Nephron progenitor cell (in vitro differentiated cells): Measurements from ENCODE around the gene KCNG1.
A peak's percentile ranks its signal among the peaks of the same experiment; 100 is the strongest.

Experiments used
- DNase-seq: peaks from one replicate; pipeline ENCODE4 v3.0.0; 2021
- H3K27ac Mint-ChIP-seq: 2 replicates; pipeline ENCODE4 v1.8.0; 2021; ENCODE audit warnings: mild to moderate bottlenecking, moderate library complexity, mixed read lengths
- H3K27me3 Mint-ChIP-seq: 2 replicates; pipeline ENCODE4 v1.8.0; 2021; ENCODE audit warnings: mild to moderate bottlenecking, low read depth, mixed read lengths; ENCODE audit not compliant: poor library complexity
- H3K36me3 Mint-ChIP-seq: 2 replicates; pipeline ENCODE4 v1.8.0; 2021; ENCODE audit warnings: low read depth, mixed read lengths
- H3K4me1 Mint-ChIP-seq: 2 replicates; pipeline ENCODE4 v1.8.0; 2021; ENCODE audit warnings: mixed read lengths
- H3K4me3 Mint-ChIP-seq: 2 replicates; pipeline ENCODE4 v1.8.0; 2021; ENCODE audit warnings: mild to moderate bottlenecking, moderate library complexity, mixed read lengths
- H3K9me3 Mint-ChIP-seq: 2 replicates; pipeline ENCODE4 v1.8.0; 2021; ENCODE audit warnings: mild to moderate bottlenecking, moderate library complexity, mixed read lengths
- CTCF ChIP-seq: fragments of 200-600 bp; sonication (generic); IDR thresholded peaks from 2 replicates; pipeline ENCODE4 v1.5.0; 2021; ENCODE audit warnings: antibody characterized with exemption

The KCNG1 gene

DNA sequence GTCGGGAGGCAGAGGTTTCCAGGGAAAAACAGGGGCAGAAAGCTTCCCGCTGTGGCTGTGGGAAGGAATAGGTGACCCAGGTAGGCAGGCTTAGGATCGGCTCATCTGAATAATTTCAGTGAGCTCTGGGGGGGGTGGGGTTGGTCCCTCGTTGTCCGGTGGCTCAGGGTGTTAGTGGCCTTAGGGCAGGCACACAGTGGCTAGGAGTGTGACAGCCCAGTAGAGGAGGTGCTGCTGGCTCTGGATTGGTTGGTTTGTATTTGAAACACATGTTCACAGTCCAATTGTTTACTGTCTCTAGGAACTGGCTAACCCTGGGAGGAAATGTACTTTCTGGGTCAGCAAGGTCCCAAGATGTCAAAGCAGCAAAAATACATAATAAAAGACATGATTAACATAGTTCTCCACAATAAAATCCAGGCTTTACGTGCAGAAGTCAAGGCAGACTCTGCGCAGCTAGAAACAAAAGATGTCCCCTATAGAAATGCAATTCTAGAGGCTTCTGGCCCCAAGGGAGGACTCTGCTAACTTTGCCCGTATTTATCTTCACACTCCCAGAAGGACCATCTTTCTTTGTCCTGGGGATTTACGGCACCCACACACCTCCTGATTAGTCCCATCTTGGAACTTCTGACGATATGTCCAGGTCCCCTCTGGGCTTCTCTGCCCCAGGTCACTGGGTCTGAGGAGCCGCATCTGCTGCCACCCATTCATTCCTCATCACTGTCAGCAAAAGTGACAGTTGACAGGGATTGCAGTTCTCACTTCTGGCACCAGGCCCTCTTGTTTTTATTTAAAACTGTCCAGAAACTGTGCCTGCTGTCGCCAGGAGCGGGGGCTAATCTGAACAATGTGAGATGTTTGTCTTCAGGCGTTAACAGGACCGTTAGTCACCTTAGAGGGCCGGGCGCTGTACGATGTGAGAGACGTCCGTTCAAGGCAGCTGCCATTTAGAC is 45.6 kb downstream of the KCNG1 start:
- Mint-ChIP-seq H3K27me3 (peaks cover 39% of the 10 kb centered on the region), H3K27ac (no peak overlapping the region), H3K4me1 (peaks cover 42% of the 10 kb centered on the region), H3K36me3 (no peaks in the 10 kb centered on the region), H3K9me3 (peaks cover 10% of the 10 kb centered on the region), H3K4me3 (peak overlapping the region; percentile 44)
- no peak for TF ChIP-seq CTCF
- DNase-seq = no peak

GRCh38 chr20:50975701-50976330 is 47.1 kb downstream of the KCNG1 start:
- no peak for DNase-seq
- Mint-ChIP-seq H3K27me3 (peaks cover 48% of the 10 kb centered on the region), H3K27ac (no peak overlapping the region), H3K9me3 (peaks cover 10% of the 10 kb centered on the region), H3K36me3 (no peaks in the 10 kb centered on the region), H3K4me1 (peaks cover 42% of the 10 kb centered on the region), H3K4me3 (no peak overlapping the region)
- TF ChIP-seq CTCF = no peak

GRCh38 chr20:50969912-50970311 is 53.0 kb downstream of the KCNG1 start:
- Mint-ChIP-seq H3K27ac (no peak overlapping the region), H3K36me3 (no peaks in the 10 kb centered on the region), H3K27me3 (peaks cover 66% of the 10 kb centered on the region), H3K4me1 (peaks cover 23% of the 10 kb centered on the region), H3K9me3 (peaks cover 4% of the 10 kb centered on the region), H3K4me3 (no peak overlapping the region)
- DNase-seq = no peak
- TF ChIP-seq CTCF = no peak

GRCh38 chr20:50969435-50969834 is 53.5 kb downstream of the KCNG1 start:
- TF ChIP-seq CTCF = no peak
- H3K27ac Mint-ChIP-seq = no peak overlapping the region
- no peaks in the 10 kb centered on the region for H3K9me3 Mint-ChIP-seq
- peaks cover 23% of the 10 kb centered on the region for H3K4me1 Mint-ChIP-seq
- H3K36me3 Mint-ChIP-seq = no peaks in the 10 kb centered on the region
- H3K4me3 Mint-ChIP-seq = no peak overlapping the region
- DNase-seq = no peak
- peaks cover 65% of the 10 kb centered on the region for H3K27me3 Mint-ChIP-seq

- H3K36me3 Mint-ChIP-seq = no peaks in the 10 kb centered on the region
- TF ChIP-seq CTCF = no peak
- peaks cover 65% of the 10 kb centered on the region for H3K27me3 Mint-ChIP-seq
- no peaks in the 10 kb centered on the region for H3K9me3 Mint-ChIP-seq
- H3K4me3 Mint-ChIP-seq = no peak overlapping the region
- H3K27ac Mint-ChIP-seq = peak overlapping the region; percentile 72
- peaks cover 23% of the 10 kb centered on the region for H3K4me1 Mint-ChIP-seq
- DNase-seq = no peak
Measured at GRCh38 chr20:50968289-50968688, 54.6 kb downstream of the KCNG1 start.
